H1 (cell line): Measurements from ENCODE around the gene TARP.

Source experiments
- CTCF ChIA-PET: fragments of 300-600 bp; sonication (Branson Sonifier 250); formaldehyde crosslinking; loops from one replicate; lab custom pipeline; 2021; ENCODE audit not compliant: partially characterized antibody; lab: Charles Lee
- POLR2A ChIA-PET: fragments of 300-600 bp; sonication (Branson Sonifier 250); formaldehyde crosslinking; loops from one replicate; lab custom pipeline; 2021; ENCODE audit warnings: inconsistent platforms; ENCODE audit not compliant: partially characterized antibody; lab: Charles Lee
- DNase-seq, 2 experiments: peaks; one replicate each; pipeline versions ENCODE4 v3.0.0 to v3.0.0-alpha.2; 2010 to 2022; ENCODE audit warnings: low spot score in 2 of 2, low read depth in 1 of 2, mixed read lengths in 1 of 2
- FAIRE-seq: peaks from 2 replicates; lab custom pipeline; 2011; peaks lifted over from hg19 to GRCh38; lab: Jason Lieb, UNC
- H2AFZ ChIP-seq: 2 replicates; pipeline ENCODE4 v1.8.1; 2012; ENCODE audit warnings: low read length, inconsistent platforms
- H2AK5ac ChIP-seq: 2 replicates; pipeline ENCODE4 v1.6.1; 2013; ENCODE audit warnings: low read depth, low read length
- H2BK120ac ChIP-seq: replicated peaks from 2 replicates; pipeline ENCODE3; 2013; ENCODE audit warnings: low read depth, low read length, inconsistent platforms
- H2BK12ac ChIP-seq: 2 replicates; pipeline ENCODE4 v1.6.1; 2013; ENCODE audit warnings: low read depth, low read length
- H2BK15ac ChIP-seq: 2 replicates; pipeline ENCODE4 v1.6.1; 2013; ENCODE audit warnings: low read length
- H2BK20ac ChIP-seq: 2 replicates; pipeline ENCODE4 v1.6.1; 2013; ENCODE audit warnings: low read length
- H2BK5ac ChIP-seq: 2 replicates; pipeline ENCODE4 v1.6.1; 2013; ENCODE audit warnings: low read depth, low read length
- H3K14ac ChIP-seq: 2 replicates; pipeline ENCODE4 v1.6.1; 2013; ENCODE audit warnings: inconsistent platforms; ENCODE audit not compliant: insufficient read length
- H3K18ac ChIP-seq: 2 replicates; pipeline ENCODE4 v1.6.1; 2013; ENCODE audit warnings: low read length; ENCODE audit errors: extremely low read depth
- H3K23ac ChIP-seq: 2 replicates; pipeline ENCODE4 v1.6.1; 2013; ENCODE audit warnings: inconsistent platforms; ENCODE audit not compliant: insufficient read length
- H3K23me2 ChIP-seq: 2 replicates; pipeline ENCODE4 v1.6.1; 2013; ENCODE audit warnings: low read depth, low read length
- H3K27ac ChIP-seq: 2 replicates; pipeline ENCODE4 v1.6.1; 2011; ENCODE audit warnings: low read depth, low read length, inconsistent platforms
- H3K27me3 ChIP-seq, 4 experiments: replicated peaks in 1 of 4; 1 replicate in 1 of 4; 2 replicates in 3 of 4; pipeline versions ENCODE4 v1.6.1 to v1.8.1; 2011 to 2013; ENCODE audit warnings: low read length in 3 of 4, mild to moderate bottlenecking in 3 of 4, inconsistent platforms in 2 of 4, mixed read lengths in 2 of 4, moderate library complexity in 1 of 4; ENCODE audit not compliant: control insufficient read depth in 3 of 4, insufficient read depth in 3 of 4; ENCODE audit errors: extremely low read depth in 1 of 4
- H3K36me3 ChIP-seq, 4 experiments: 2 replicates each; pipeline versions ENCODE4 v1.6.1 to v1.8.1; 2011 to 2013; ENCODE audit warnings: mild to moderate bottlenecking in 4 of 4, low read length in 3 of 4, moderate library complexity in 2 of 4, control low read depth in 1 of 4, inconsistent platforms in 1 of 4; ENCODE audit not compliant: insufficient read depth in 4 of 4, control insufficient read depth in 2 of 4
- H3K4ac ChIP-seq: replicated peaks from 2 replicates; pipeline ENCODE3; 2013; ENCODE audit warnings: low read length, low read depth, mixed read lengths, inconsistent platforms; ENCODE audit not compliant: insufficient read length
- H3K4me1 ChIP-seq, 4 experiments: replicated peaks in 1 of 4; 1 replicate in 1 of 4; 2 replicates in 3 of 4; pipeline versions ENCODE4 v1.6.1 to v1.8.1; 2011 to 2013; ENCODE audit warnings: low read length in 3 of 4, inconsistent platforms in 2 of 4, mixed read lengths in 1 of 4; ENCODE audit not compliant: insufficient read depth in 4 of 4, control insufficient read depth in 3 of 4
- H3K4me2 ChIP-seq, 2 experiments: 2 replicates each; pipeline versions ENCODE4 v1.6.1 to v1.8.1; 2011 to 2013; ENCODE audit warnings: low read depth in 2 of 2, low read length in 2 of 2, control low read depth in 1 of 2, inconsistent platforms in 1 of 2, mild to moderate bottlenecking in 1 of 2; ENCODE audit not compliant: insufficient read depth in 1 of 2
- H3K4me3 ChIP-seq, 4 experiments: fragments of 200-600, 300-600 bp in 1 of 4; sonication (generic), shearing (Covaris generic), sonication (Bioruptor Twin) in 1 of 4; 2 replicates each; pipeline versions ENCODE4 v1.5.1 to v1.8.1; 2011 to 2016; ENCODE audit warnings: low read length in 4 of 4, low read depth in 3 of 4, control low read depth in 2 of 4, inconsistent platforms in 2 of 4, mild to moderate bottlenecking in 2 of 4, mixed read lengths in 1 of 4, moderate library complexity in 1 of 4; ENCODE audit not compliant: insufficient read depth in 2 of 4; ENCODE audit errors: extremely low read depth in 1 of 4
- H3K56ac ChIP-seq: replicated peaks from 2 replicates; pipeline ENCODE3; 2013; ENCODE audit warnings: low read depth, mild to moderate bottlenecking, mixed read lengths, low read length, inconsistent platforms; ENCODE audit not compliant: insufficient read length
- H3K79me1 ChIP-seq: 2 replicates; pipeline ENCODE4 v1.6.1; 2013; ENCODE audit warnings: low read depth, low read length, control low read depth
- H3K79me2 ChIP-seq, 2 experiments: 2 replicates each; pipeline versions ENCODE4 v1.6.1 to v1.8.1; 2012 to 2013; ENCODE audit warnings: low read length in 2 of 2, mild to moderate bottlenecking in 2 of 2, inconsistent platforms in 1 of 2; ENCODE audit not compliant: insufficient read depth in 2 of 2, control insufficient read depth in 1 of 2
- H3K9ac ChIP-seq, 4 experiments: replicated peaks in 1 of 4; 1 replicate in 1 of 4; 2 replicates in 3 of 4; pipeline versions ENCODE4 v1.6.1 to v1.8.1; 2011 to 2013; ENCODE audit warnings: low read depth in 3 of 4, low read length in 3 of 4, control low read depth in 2 of 4, mild to moderate bottlenecking in 2 of 4, moderate library complexity in 2 of 4, inconsistent platforms in 1 of 4; ENCODE audit errors: extremely low read depth in 1 of 4
- H3K9me3 ChIP-seq, 2 experiments: 2 replicates each; pipeline versions ENCODE4 v1.6.1 to v1.8.1; 2012 to 2013; ENCODE audit warnings: mild to moderate bottlenecking in 2 of 2, moderate library complexity in 2 of 2, control low read depth in 1 of 2, inconsistent platforms in 1 of 2, low read depth in 1 of 2, low read length in 1 of 2, mixed read lengths in 1 of 2; ENCODE audit not compliant: insufficient read depth in 2 of 2
- H4K20me1 ChIP-seq, 2 experiments: replicated peaks in 1 of 2; 2 replicates each; pipeline versions ENCODE3 to v1.8.1; 2011 to 2013; ENCODE audit warnings: inconsistent platforms in 2 of 2, low read length in 2 of 2, mild to moderate bottlenecking in 1 of 2; ENCODE audit not compliant: insufficient read depth in 2 of 2, control insufficient read depth in 1 of 2
- H4K5ac ChIP-seq: 2 replicates; pipeline ENCODE4 v1.6.1; 2013; ENCODE audit warnings: low read length, low read depth, mixed read lengths, inconsistent platforms; ENCODE audit not compliant: insufficient read length
- H4K8ac ChIP-seq: 2 replicates; pipeline ENCODE4 v1.8.0; 2013; ENCODE audit warnings: mild to moderate bottlenecking, moderate library complexity, low read length, inconsistent platforms; ENCODE audit not compliant: insufficient read depth; ENCODE audit errors: extremely low read depth
- H4K91ac ChIP-seq: replicated peaks from 2 replicates; pipeline ENCODE3; 2013; ENCODE audit warnings: low read length, mixed read lengths, inconsistent platforms; ENCODE audit not compliant: insufficient read length
- CREB1 ChIP-seq: IDR thresholded peaks from 2 replicates; pipeline ENCODE4 v1.6.1; 2012; ENCODE audit warnings: inconsistent platforms
- CTBP2 ChIP-seq: IDR thresholded peaks from 2 replicates; pipeline ENCODE4 v1.7.0; 2011; ENCODE audit warnings: borderline replicate concordance, mild to moderate bottlenecking, moderate library complexity, mixed read lengths, low read length; ENCODE audit not compliant: insufficient read depth, insufficient read length
- GABPA ChIP-seq: IDR thresholded peaks from 2 replicates; pipeline ENCODE4 v1.6.1; 2011; ENCODE audit warnings: mild to moderate bottlenecking, low read length, moderate library complexity, borderline replicate concordance; ENCODE audit not compliant: insufficient read depth
- HDAC2 ChIP-seq, 2 experiments: fragments of 300-600 bp in 1 of 2; sonication (generic) in 1 of 2; IDR thresholded peaks; 2 replicates each; pipeline ENCODE4 v1.6.1; 2011 to 2012; ENCODE audit warnings: low read depth in 2 of 2, low read length in 2 of 2, mild to moderate bottlenecking in 2 of 2, moderate library complexity in 2 of 2, borderline replicate concordance in 1 of 2, inconsistent platforms in 1 of 2
- JUND ChIP-seq: IDR thresholded peaks from 2 replicates; pipeline ENCODE4 v1.6.1; 2011; ENCODE audit warnings: mild to moderate bottlenecking, improper control_type of control experiment, low read length
- NRF1 ChIP-seq: IDR thresholded peaks from 2 replicates; pipeline ENCODE4 v1.6.1; 2011; ENCODE audit warnings: mild to moderate bottlenecking, low read depth, low read length, improper control_type of control experiment
- SP4 ChIP-seq: IDR thresholded peaks from 2 replicates; pipeline ENCODE4 v1.6.1; 2012; ENCODE audit warnings: low read length, inconsistent platforms
- TAF7 ChIP-seq: optimal IDR thresholded peaks from 2 replicates; pipeline ENCODE3; 2011; ENCODE audit warnings: low read depth, mild to moderate bottlenecking, inconsistent platforms, low read length, moderate library complexity, borderline replicate concordance
- TCF12 ChIP-seq: IDR thresholded peaks from 2 replicates; pipeline ENCODE4 v1.6.1; 2011; ENCODE audit warnings: low read depth, mild to moderate bottlenecking, low read length
- WGBS, 2 experiments: shearing (Covaris generic) in 1 of 2; methylation state at CpG; one replicate each; pipeline versions ENCODE4 v1.1.6 to v1.1.7; 2013 to 2015; ENCODE audit warnings: low lambda C conversion rate in 2 of 2, mixed read lengths in 2 of 2, inconsistent platforms in 1 of 2, low coverage in 1 of 2, missing lambda C conversion rate in 1 of 2; ENCODE audit not compliant: insufficient replicate concordance in 2 of 2, insufficient coverage in 1 of 2, insufficient read length in 1 of 2; ENCODE audit errors: extremely low coverage in 1 of 2, missing lambda C conversion rate in 1 of 2; 5-methylcytosine and 5-hydroxymethylcytosine counted together
- TF ChIP-seq, protein P1 (sequence below): IDR thresholded peaks from 2 replicates; pipeline ENCODE4 v1.6.1; 2011; ENCODE audit warnings: low read depth, mild to moderate bottlenecking, low read length; ENCODE audit not compliant: insufficient read depth

TARP gene

DNA sequence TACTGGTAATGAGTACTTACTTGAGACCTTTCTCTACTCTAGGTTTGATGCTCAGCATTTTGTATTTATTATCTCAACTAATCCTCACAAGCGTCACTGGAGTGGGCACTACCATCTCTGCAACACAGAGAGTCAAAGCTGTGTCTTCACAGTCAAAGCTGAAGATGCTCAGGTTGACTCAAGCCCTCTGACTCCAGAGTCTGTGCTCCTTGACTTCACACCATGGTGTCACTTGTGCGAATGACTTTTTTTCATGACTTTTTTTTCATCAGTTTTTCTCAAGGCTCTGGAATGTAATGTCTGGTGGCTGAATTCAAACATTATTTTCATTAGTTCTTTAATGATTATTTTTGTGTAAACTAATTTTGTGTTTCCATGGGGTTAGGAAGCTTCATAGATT is 30.4 kb upstream of the TARP start:
- no peak overlapping the region for H4K8ac ChIP-seq
- no peak overlapping the region for H3K18ac ChIP-seq
- no peak for FAIRE-seq
- no peak overlapping the region for H3K27ac ChIP-seq
- H3K4ac ChIP-seq, result no peak overlapping the region
- TF ChIP-seq GABPA, result no peak
- no peak for TF ChIP-seq CTBP2
- TF ChIP-seq CREB1, result no peak
- no peak for TF ChIP-seq JUND
- no peak for TF ChIP-seq TCF12
- TF ChIP-seq SP4, result no peak
- no peak for TF ChIP-seq HDAC2 (IDR thresholded peaks at IDR 0.05; ENCODE audit: borderline replicate concordance in 1 of 2, low read depth in 2 of 2, low read length in 2 of 2)
- TF ChIP-seq NRF1, result no peak
- TF ChIP-seq, protein P1, sequence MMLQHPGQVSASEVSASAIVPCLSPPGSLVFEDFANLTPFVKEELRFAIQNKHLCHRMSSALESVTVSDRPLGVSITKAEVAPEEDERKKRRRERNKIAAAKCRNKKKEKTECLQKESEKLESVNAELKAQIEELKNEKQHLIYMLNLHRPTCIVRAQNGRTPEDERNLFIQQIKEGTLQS, result no peak
- no peak for TF ChIP-seq TAF7
- no peak overlapping the region for H3K23ac ChIP-seq
- no peak overlapping the region for H3K4me2 ChIP-seq
- H4K91ac ChIP-seq, result no peak overlapping the region
- H3K27me3 ChIP-seq, result no peaks in the 10 kb centered on the region
- no peak overlapping the region for H2BK5ac ChIP-seq
- ChIA-PET POLR2A (no interaction called here), CTCF (interaction anchor here (0.9 to 4.3 kb wide), 3 partner anchors 9 to 27 kb away, joined by 3 to 20 read pairs (median 5); no protein-coding TSS in a partner anchor)
- H2AK5ac ChIP-seq, result no peak overlapping the region
- no peak overlapping the region for H3K56ac ChIP-seq
- H3K79me2 ChIP-seq, result no peaks in the 10 kb centered on the region
- DNase-seq, result no peak
- no peak overlapping the region for H2BK20ac ChIP-seq
- no peaks in the 10 kb centered on the region for H3K9me3 ChIP-seq
- H3K23me2 ChIP-seq, result no peaks in the 10 kb centered on the region
- no peak overlapping the region for H3K9ac ChIP-seq
- H3K4me3 ChIP-seq, result no peak overlapping the region
- H3K36me3 ChIP-seq, result no peaks in the 10 kb centered on the region
- no peaks in the 10 kb centered on the region for H3K79me1 ChIP-seq
- no peak overlapping the region for H2BK15ac ChIP-seq
- H2AFZ ChIP-seq, result no peak overlapping the region
- no peak overlapping the region for H3K14ac ChIP-seq
- no peak overlapping the region for H4K5ac ChIP-seq
- no peak overlapping the region for H2BK120ac ChIP-seq
- peaks cover 0 to 5% (median 0%) of the 10 kb centered on the region in 4 experiments; a peak in 1 of 7 replicates for H3K4me1 ChIP-seq
- WGBS, 2 experiments, result 95% methylated on average over 2 of the region's 2 CpGs; no CpG with 5 or more reads in 1 of the 2 experiments
- H4K20me1 ChIP-seq, result no peaks in the 10 kb centered on the region
- no peak overlapping the region for H2BK12ac ChIP-seq
